Loucy (cell line): ENCODE data around the gene PGAM5.
A peak's percentile ranks its signal among the peaks of the same experiment; 100 is the strongest.

Source experiments
- H2AFZ ChIP-seq: fragments of 200-600 bp; sonication (generic); 2 replicates; pipeline ENCODE4 v1.6.0; 2016; ENCODE audit warnings: antibody characterized with exemption, mild to moderate bottlenecking, low read length, moderate library complexity
- H3F3A ChIP-seq: fragments of 200-600 bp; 2 replicates; pipeline ENCODE4 v1.6.0; 2016; ENCODE audit warnings: antibody characterized with exemption, low read depth, mild to moderate bottlenecking
- H3K27me3 ChIP-seq: fragments of 200-600 bp; sonication (generic); 2 replicates; pipeline ENCODE4 v1.6.1; 2014; ENCODE audit warnings: low read length, mild to moderate bottlenecking; ENCODE audit not compliant: insufficient read depth, poor library complexity, severe bottlenecking
- H3K36me3 ChIP-seq: fragments of 200-600 bp; sonication (generic); 2 replicates; pipeline ENCODE4 v1.6.1; 2016; ENCODE audit warnings: low read length; ENCODE audit not compliant: insufficient read depth
- H3K4me1 ChIP-seq: fragments of 200-600 bp; sonication (generic); 2 replicates; pipeline ENCODE4 v1.5.1; 2014; ENCODE audit warnings: low read length, mild to moderate bottlenecking; ENCODE audit not compliant: insufficient read depth, poor library complexity, severe bottlenecking
- H3K4me2 ChIP-seq: fragments of 200-600 bp; sonication (generic); 2 replicates; pipeline ENCODE4 v1.6.0; 2014; ENCODE audit warnings: antibody characterized with exemption, low read length, low read depth, mild to moderate bottlenecking; ENCODE audit not compliant: poor library complexity, severe bottlenecking
- H3K4me3 ChIP-seq: fragments of 200-600 bp; sonication (generic); 2 replicates; pipeline ENCODE4 v1.5.1; 2014; ENCODE audit warnings: low read length, mild to moderate bottlenecking, mixed read lengths; ENCODE audit not compliant: poor library complexity, severe bottlenecking
- H3K79me2 ChIP-seq: fragments of 200-600 bp; sonication (generic); 2 replicates; pipeline ENCODE4 v1.6.1; 2014; ENCODE audit warnings: low read length; ENCODE audit not compliant: insufficient read depth
- H3K9ac ChIP-seq: fragments of 200-600 bp; sonication (generic); 2 replicates; pipeline ENCODE4 v1.6.0; 2014; ENCODE audit warnings: mild to moderate bottlenecking, low read depth, low read length, moderate library complexity; ENCODE audit not compliant: poor library complexity, severe bottlenecking
- H3K9me2 ChIP-seq: fragments of 200-600 bp; sonication (generic); replicated peaks from 2 replicates; pipeline ENCODE4 v1.6.1; 2016; ENCODE audit warnings: low read depth, low read length, mixed read lengths
- H3K9me3 ChIP-seq: fragments of 200-600 bp; sonication (generic); 2 replicates; pipeline ENCODE4 v1.6.1; 2014; ENCODE audit warnings: mild to moderate bottlenecking, antibody characterized with exemption, low read length, low read depth; ENCODE audit not compliant: insufficient read depth
- H4K20me1 ChIP-seq: fragments of 200-600 bp; sonication (generic); 2 replicates; pipeline ENCODE4 v1.6.0; 2014; ENCODE audit warnings: antibody characterized with exemption, low read length, mild to moderate bottlenecking; ENCODE audit not compliant: insufficient read depth, poor library complexity, severe bottlenecking
- CTCF ChIP-seq: fragments of 200-600 bp; sonication (generic); conservative IDR thresholded peaks from 2 replicates; pipeline ENCODE4 v1.5.1; 2014; ENCODE audit warnings: mild to moderate bottlenecking, antibody characterized with exemption, low read length
- EZH2phosphoT487 ChIP-seq: fragments of 200-600 bp; IDR thresholded peaks from 2 replicates; pipeline ENCODE4 v1.6.1; 2018; ENCODE audit warnings: antibody characterized with exemption, mild to moderate bottlenecking, moderate library complexity, borderline replicate concordance

The PGAM5 gene

GRCh38 chr12:132710405-132711079, at the start of gene PGAM5:
Gene PGAM5, plus strand, starts transcription at chr12:132710842. Its CDS starts 35 bp downstream, at chr12:132710877.
- Histone ChIP-seq H3K4me3 (peak within 1 kb of the TSS; percentile 77), H3K9ac (peak within 1 kb of the TSS; percentile 78), H3K4me1 (peaks cover 14% of the 10 kb centered on the region), H3K27me3 (no peaks in the 10 kb centered on the region), H3K36me3 (peaks cover 7% of the 10 kb centered on the region; the same call in 1 of the 2 replicates), H3K4me2 (peak within 1 kb of the TSS; percentile 83), H3K9me3 (no peaks in the 10 kb centered on the region), H2AFZ (peak within 1 kb of the TSS; percentile 94), H4K20me1 (peaks cover 16% of the 10 kb centered on the region), H3K79me2 (peaks cover 51% of the 10 kb centered on the region), H3K9me2 (no peaks in the 10 kb centered on the region), H3F3A (no peaks in the 10 kb centered on the region)
- no peak for TF ChIP-seq CTCF
- TF ChIP-seq EZH2phosphoT487: no peak

DNA sequence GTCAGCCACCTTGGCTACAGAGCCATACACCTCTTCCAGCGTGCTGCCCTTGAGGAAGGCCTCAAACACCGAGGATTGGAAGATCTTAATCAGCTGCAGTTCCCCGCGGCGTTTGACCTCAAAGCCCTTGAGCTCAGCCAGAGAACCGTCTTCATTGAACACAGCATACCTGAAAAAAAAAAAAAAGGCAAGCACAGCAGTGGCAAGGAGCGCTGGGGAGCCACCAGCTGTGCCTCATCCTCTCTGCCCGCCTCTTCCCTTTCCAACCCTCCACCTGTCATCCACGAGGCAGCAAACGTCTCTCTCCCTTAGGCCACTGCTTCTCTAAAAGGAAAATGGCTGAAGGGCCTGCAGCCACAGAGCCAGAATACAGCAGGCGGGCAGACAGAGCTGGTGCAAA, 49.6 kb upstream of the PGAM5 start:
- Histone ChIP-seq H3K9me2 (no peaks in the 10 kb centered on the region), H3K79me2 (peaks cover 14% of the 10 kb centered on the region; the same call in 1 of the 2 replicates), H2AFZ (no peak overlapping the region), H3K9ac (peak overlapping the region; percentile 70), H3K27me3 (no peaks in the 10 kb centered on the region), H4K20me1 (no peaks in the 10 kb centered on the region), H3K9me3 (no peaks in the 10 kb centered on the region), H3K4me1 (peaks cover 58% of the 10 kb centered on the region), H3F3A (no peaks in the 10 kb centered on the region), H3K36me3 (peaks cover 98% of the 10 kb centered on the region), H3K4me3 (no peak overlapping the region), H3K4me2 (peak overlapping the region; percentile 61)
- no peak for TF ChIP-seq CTCF
- TF ChIP-seq EZH2phosphoT487: no peak

DNA sequence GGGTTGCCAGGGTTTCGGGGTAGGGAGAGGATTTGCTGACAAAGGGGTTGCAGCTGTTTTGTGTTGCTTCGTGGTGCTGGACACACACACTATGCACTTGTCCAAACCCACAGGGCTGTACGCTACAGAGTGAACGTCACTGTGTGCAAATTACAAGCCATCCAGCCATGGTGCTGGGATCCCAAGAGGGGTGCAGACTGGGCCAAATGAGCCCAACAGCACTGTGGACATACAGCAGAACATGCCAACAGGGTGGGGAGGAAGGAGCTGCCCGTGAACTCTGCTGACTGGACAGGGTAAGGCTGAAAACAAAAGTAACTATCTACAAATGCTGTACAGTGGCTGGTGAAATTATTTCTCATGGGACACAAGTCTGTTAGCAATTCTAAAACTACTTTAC, 48.7 kb upstream of the PGAM5 start:
- Histone ChIP-seq H2AFZ (no peak overlapping the region), H3K4me1 (peaks cover 58% of the 10 kb centered on the region), H3F3A (no peaks in the 10 kb centered on the region), H3K36me3 (peaks cover 98% of the 10 kb centered on the region), H3K27me3 (no peaks in the 10 kb centered on the region), H3K9me3 (no peaks in the 10 kb centered on the region), H3K4me2 (peak overlapping the region; percentile 61), H3K9ac (peak overlapping the region; percentile 70), H4K20me1 (no peaks in the 10 kb centered on the region), H3K79me2 (peaks cover 14% of the 10 kb centered on the region; the same call in 1 of the 2 replicates), H3K4me3 (no peak overlapping the region), H3K9me2 (no peaks in the 10 kb centered on the region)
- TF ChIP-seq CTCF: no peak
- TF ChIP-seq EZH2phosphoT487: no peak
